IMR-90 (cell line): Measurements from ENCODE around the gene DUSP6. TPM values are rescaled to one million over a fixed set of nuclear protein-coding genes. Genes with fewer than 3 reads are reported as not detected.

Experiments used
- ATAC-seq: fragments of 200-7000 bp; cut with Tn5 transposase; 2 replicates; pipeline ENCODE4 v1.9.1; 2020; ENCODE audit warnings: low read depth, mild to moderate bottlenecking, moderate library complexity
- BruUV-seq: library from RNA; stranded (reverse); fragments of 400-500 nt; replicated peaks from 2 replicates; lab custom pipeline; 2021; lab: Mats Ljungman, UMichigan
- CTCF ChIA-PET: fragments of 300-600 bp; formaldehyde crosslinking; extraction: SDS; loops from one replicate; lab custom pipeline; 2021; ENCODE audit warnings: antibody characterized with exemption; lab: Yijun Ruan, JAX
- POLR2A ChIA-PET: fragments of 300-600 bp; sonication (Branson Sonifier 250); formaldehyde crosslinking; loops from one replicate; lab custom pipeline; 2022; ENCODE audit warnings: antibody characterized with exemption; ENCODE audit not compliant: unreplicated experiment; lab: Charles Lee
- DNase-seq: peaks from one replicate; pipeline ENCODE4 v3.0.0; 2013
- H2AFZ ChIP-seq: replicated peaks from 2 replicates; pipeline ENCODE3; 2013; ENCODE audit warnings: low read length, mild to moderate bottlenecking; ENCODE audit not compliant: poor library complexity
- H2AK5ac ChIP-seq: 2 replicates; pipeline ENCODE4 v1.6.1; 2013; ENCODE audit warnings: low read depth, low read length, inconsistent platforms
- H2AK9ac ChIP-seq: replicated peaks from 2 replicates; pipeline ENCODE3; 2013; ENCODE audit warnings: mild to moderate bottlenecking, low read depth, low read length, moderate library complexity; ENCODE audit not compliant: poor library complexity
- H2BK120ac ChIP-seq: 2 replicates; pipeline ENCODE4 v1.6.1; 2013; ENCODE audit warnings: low read depth, low read length, inconsistent platforms
- H2BK15ac ChIP-seq: 3 replicates; pipeline ENCODE4 v1.6.1; 2013; ENCODE audit warnings: low read depth, low read length, inconsistent platforms
- H2BK20ac ChIP-seq: 2 replicates; pipeline ENCODE4 v1.6.1; 2013; ENCODE audit warnings: low read depth, mild to moderate bottlenecking, inconsistent platforms, low read length, moderate library complexity
- H2BK5ac ChIP-seq: 2 replicates; pipeline ENCODE4 v1.6.1; 2013; ENCODE audit warnings: mild to moderate bottlenecking, low read depth, low read length, inconsistent platforms; ENCODE audit not compliant: poor library complexity, severe bottlenecking
- H3K14ac ChIP-seq: replicated peaks from 2 replicates; pipeline ENCODE4 v1.6.1; 2013; ENCODE audit warnings: low read depth, low read length, inconsistent platforms
- H3K18ac ChIP-seq: 2 replicates; pipeline ENCODE4 v1.6.1; 2013; ENCODE audit warnings: low read depth, low read length, control low read depth
- H3K23ac ChIP-seq: 2 replicates; pipeline ENCODE4 v1.6.1; 2013; ENCODE audit warnings: low read depth, low read length, inconsistent platforms
- H3K27ac ChIP-seq: 2 replicates; pipeline ENCODE4 v1.5.1; 2013; ENCODE audit warnings: mild to moderate bottlenecking, control low read depth, low read length; ENCODE audit not compliant: insufficient read depth
- H3K27me3 ChIP-seq: 2 replicates; pipeline ENCODE4 v1.6.1; 2013; ENCODE audit warnings: low read length; ENCODE audit not compliant: control insufficient read depth, insufficient read depth
- H3K36me3 ChIP-seq: 2 replicates; pipeline ENCODE4 v1.6.1; 2013; ENCODE audit warnings: low read length, mixed read lengths; ENCODE audit not compliant: control insufficient read depth, insufficient read depth
- H3K4ac ChIP-seq: 2 replicates; pipeline ENCODE4 v1.6.1; 2013; ENCODE audit warnings: low read depth, low read length, inconsistent platforms
- H3K4me1 ChIP-seq: 2 replicates; pipeline ENCODE4 v1.6.1; 2013; ENCODE audit warnings: low read length, mixed read lengths; ENCODE audit not compliant: control insufficient read depth, insufficient read depth
- H3K4me2 ChIP-seq: 2 replicates; pipeline ENCODE4 v1.6.1; 2013; ENCODE audit warnings: low read depth, mild to moderate bottlenecking, control low read depth, low read length, moderate library complexity
- H3K4me3 ChIP-seq: 2 replicates; pipeline ENCODE4 v1.5.1; 2013; ENCODE audit warnings: low read depth, mild to moderate bottlenecking, control low read depth, low read length, moderate library complexity; ENCODE audit not compliant: insufficient read depth
- H3K56ac ChIP-seq: 2 replicates; pipeline ENCODE4 v1.6.1; 2013; ENCODE audit warnings: low read length, inconsistent platforms; ENCODE audit not compliant: insufficient read depth; ENCODE audit errors: extremely low read depth
- H3K79me1 ChIP-seq, 2 experiments: 2 replicates each; pipeline ENCODE4 v1.6.1; 2013; ENCODE audit warnings: low read length in 2 of 2, inconsistent platforms in 1 of 2, low read depth in 1 of 2
- H3K9ac ChIP-seq: 2 replicates; pipeline ENCODE4 v1.6.1; 2013; ENCODE audit warnings: low read depth, low read length, control low read depth
- H3K9me1 ChIP-seq: 2 replicates; pipeline ENCODE4 v1.6.1; 2013; ENCODE audit warnings: low read length, inconsistent platforms; ENCODE audit not compliant: insufficient read depth
- H3K9me3 ChIP-seq: 2 replicates; pipeline ENCODE4 v1.6.1; 2013; ENCODE audit warnings: low read length; ENCODE audit not compliant: control insufficient read depth, insufficient read depth
- H4K20me1 ChIP-seq: 2 replicates; pipeline ENCODE4 v1.6.1; 2013; ENCODE audit warnings: low read length, inconsistent platforms; ENCODE audit not compliant: insufficient read depth
- H4K5ac ChIP-seq: 2 replicates; pipeline ENCODE4 v1.6.1; 2013; ENCODE audit warnings: mild to moderate bottlenecking, low read depth, low read length, control low read depth
- H4K8ac ChIP-seq, 2 experiments: 2 replicates each; pipeline ENCODE4 v1.6.1; 2013; ENCODE audit warnings: low read depth in 2 of 2, low read length in 2 of 2, control low read depth in 1 of 2, inconsistent platforms in 1 of 2
- H4K91ac ChIP-seq: 2 replicates; pipeline ENCODE4 v1.6.1; 2013; ENCODE audit warnings: low read depth, low read length, inconsistent platforms; ENCODE audit not compliant: insufficient read depth
- FOS ChIP-seq: fragments of 150-350 bp; IDR thresholded peaks from 2 replicates; pipeline ENCODE4 v1.6.1; 2016; ENCODE audit warnings: low read depth, low read length
- MAFK ChIP-seq: IDR thresholded peaks from 2 replicates; pipeline ENCODE4 v1.6.1; 2012; ENCODE audit warnings: low read depth, low read length, improper control_type of control experiment
- MAZ ChIP-seq: IDR thresholded peaks from 2 replicates; pipeline ENCODE4 v1.6.1; 2012; ENCODE audit warnings: low read depth, mild to moderate bottlenecking, low read length, improper control_type of control experiment, moderate library complexity, borderline replicate concordance
- POLR2A ChIP-seq: IDR thresholded peaks from 2 replicates; pipeline ENCODE4 v1.6.1; 2012; ENCODE audit warnings: mild to moderate bottlenecking, low read depth, low read length
- RCOR1 ChIP-seq: IDR thresholded peaks from 2 replicates; pipeline ENCODE4 v1.6.1; 2012; ENCODE audit warnings: mild to moderate bottlenecking, low read length, improper control_type of control experiment; ENCODE audit not compliant: insufficient replicate concordance
- SMC3 ChIP-seq: fragments of 150-350 bp; IDR thresholded peaks from 2 replicates; pipeline ENCODE4 v1.6.1; 2016; ENCODE audit warnings: low read depth, mild to moderate bottlenecking, antibody characterized with exemption, low read length, moderate library complexity
- WGBS, 2 experiments: methylation state at CpG; one replicate each; pipeline versions ENCODE4 v1.1.5 to v1.1.7; 2013; ENCODE audit warnings: missing lambda C conversion rate in 2 of 2; ENCODE audit not compliant: insufficient read length in 1 of 2; ENCODE audit errors: extremely low coverage in 2 of 2; 5-methylcytosine and 5-hydroxymethylcytosine counted together
- dilution Hi-C: fragments of 300-500 bp; cut with HindIII; formaldehyde crosslinking; loops from one replicate; pipeline ENCODE4 v1.14.3; 2018; ENCODE audit warnings: low sequenced_read_pairs; ENCODE audit not compliant: unreplicated experiment
- in situ Hi-C: fragments of 300-500 bp; cut with MboI; formaldehyde crosslinking; loops from 3 replicates; pipeline ENCODE4 v1.14.3; 2019; ENCODE audit warnings: low sequenced_read_pairs, inconsistent platforms, mixed read lengths
- intact Hi-C: fragments of 100-400 bp; cut with micrococcal nuclease; formaldehyde crosslinking; loops from 2 replicates; pipeline ENCODE4 v1.10.0; 2022
- polyA plus RNA-seq, 3 experiments: library from polyadenylated mRNA; depleted of rRNA; stranded (reverse); fragments of >200 nt; gene quantifications; 2 replicates each; pipeline ENCODE4 v1.2.3, GENCODE V29; 2012; ENCODE audit warnings: low replicate concordance in 1 of 3
- total RNA-seq: library from RNA; depleted of rRNA; stranded (reverse); fragments of >200 nt; gene quantifications from 2 replicates; pipeline ENCODE4 v1.2.3, GENCODE V29; 2012
- TF ChIP-seq, protein P1 (sequence below): fragments of 150-350 bp; IDR thresholded peaks from 2 replicates; pipeline ENCODE4 v1.6.1; 2016; ENCODE audit warnings: low read depth, mild to moderate bottlenecking, low read length, moderate library complexity, borderline replicate concordance
- TF ChIP-seq, protein P2 (sequence below): fragments of 150-350 bp; IDR thresholded peaks from 2 replicates; pipeline ENCODE4 v1.6.1; 2017; ENCODE audit warnings: mild to moderate bottlenecking, antibody characterized with exemption, low read length, low read depth

Gene DUSP6
- total and polyA plus RNA-seq, 2 of the 4 experiments (the other 2 are of a cell fraction): 38.5 to 70.1 TPM

DNA sequence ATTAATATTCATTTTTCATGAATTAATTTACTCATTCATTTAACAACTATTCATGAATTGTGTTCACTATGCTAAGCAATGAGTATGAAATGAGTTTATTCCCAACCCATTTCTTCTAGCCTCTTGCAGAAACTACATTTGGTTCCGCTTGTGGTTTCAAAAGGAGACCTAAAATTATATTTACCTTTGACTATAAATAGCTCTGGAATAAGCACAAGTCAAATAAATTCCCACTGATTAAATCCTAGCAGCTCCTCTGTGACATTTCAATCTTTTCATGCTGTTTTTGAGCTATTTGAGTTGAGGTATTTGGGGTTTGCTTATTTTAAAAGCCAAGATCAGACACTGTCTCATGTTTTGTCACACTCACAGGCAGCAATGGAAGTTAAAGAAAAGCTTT, 46.9 kb downstream of the DUSP6 start:
- Histone ChIP-seq H3K4me2 (no peak overlapping the region), H2BK120ac (no peak overlapping the region), H3K9me3 (no peaks in the 10 kb centered on the region), H4K5ac (no peak overlapping the region), H2BK15ac (no peak overlapping the region), H4K91ac (no peak overlapping the region), H3K4ac (no peak overlapping the region), H3K23ac (no peak overlapping the region), H2BK20ac (no peak overlapping the region), H2AK5ac (no peak overlapping the region), H3K14ac (no peak overlapping the region), H3K4me1 (no peaks in the 10 kb centered on the region), H3K27me3 (no peaks in the 10 kb centered on the region), H3K79me1 (no peaks in the 10 kb centered on the region), H3K9ac (no peak overlapping the region), H3K9me1 (no peaks in the 10 kb centered on the region; the same call in 1 of the 2 replicates), H3K27ac (no peak overlapping the region), H3K4me3 (no peak overlapping the region), H2AK9ac (no peak overlapping the region), H3K36me3 (no peaks in the 10 kb centered on the region), H2AFZ (no peak overlapping the region), H4K8ac (no peak overlapping the region), H3K56ac (no peak overlapping the region), H3K18ac (no peak overlapping the region), H4K20me1 (no peaks in the 10 kb centered on the region), H2BK5ac (no peak overlapping the region)
- in situ Hi-C loops (no loop called here), dilution Hi-C loops (no loop called here), intact Hi-C loops (no loop called here)
- ATAC-seq (no peak), DNase-seq (no peak)
- WGBS, 2 experiments: no CpG with 5 or more reads among the region's 1 CpG
- no TSS peak for BruUV-seq
- TF ChIP-seq POLR2A (no peak), RCOR1 (no peak), SMC3 (no peak), MAFK (no peak), FOS (no peak), MAZ (no peak)
- TF ChIP-seq, protein P1, sequence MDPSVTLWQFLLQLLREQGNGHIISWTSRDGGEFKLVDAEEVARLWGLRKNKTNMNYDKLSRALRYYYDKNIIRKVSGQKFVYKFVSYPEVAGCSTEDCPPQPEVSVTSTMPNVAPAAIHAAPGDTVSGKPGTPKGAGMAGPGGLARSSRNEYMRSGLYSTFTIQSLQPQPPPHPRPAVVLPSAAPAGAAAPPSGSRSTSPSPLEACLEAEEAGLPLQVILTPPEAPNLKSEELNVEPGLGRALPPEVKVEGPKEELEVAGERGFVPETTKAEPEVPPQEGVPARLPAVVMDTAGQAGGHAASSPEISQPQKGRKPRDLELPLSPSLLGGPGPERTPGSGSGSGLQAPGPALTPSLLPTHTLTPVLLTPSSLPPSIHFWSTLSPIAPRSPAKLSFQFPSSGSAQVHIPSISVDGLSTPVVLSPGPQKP: no peak
- TF ChIP-seq, protein P2, sequence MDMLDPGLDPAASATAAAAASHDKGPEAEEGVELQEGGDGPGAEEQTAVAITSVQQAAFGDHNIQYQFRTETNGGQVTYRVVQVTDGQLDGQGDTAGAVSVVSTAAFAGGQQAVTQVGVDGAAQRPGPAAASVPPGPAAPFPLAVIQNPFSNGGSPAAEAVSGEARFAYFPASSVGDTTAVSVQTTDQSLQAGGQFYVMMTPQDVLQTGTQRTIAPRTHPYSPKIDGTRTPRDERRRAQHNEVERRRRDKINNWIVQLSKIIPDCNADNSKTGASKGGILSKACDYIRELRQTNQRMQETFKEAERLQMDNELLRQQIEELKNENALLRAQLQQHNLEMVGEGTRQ: no peak
- CTCF ChIA-PET: interaction anchor here (0.6 kb wide), 1 partner anchor 8 kb away, joined by 4 read pairs; no protein-coding TSS in a partner anchor
- POLR2A ChIA-PET: no interaction called here
